GM18526 (cell line): ENCODE results near the gene NAA40.
A peak's percentile ranks its signal among the peaks of the same experiment; 100 is the strongest.

ENCODE experiments used
- POLR2A ChIP-seq: IDR thresholded peaks from 3 replicates; pipeline ENCODE4 v1.6.1; 2011; ENCODE audit not compliant: insufficient read length; ENCODE audit errors: extremely low read depth

NAA40 gene

GRCh38 chr11:63942803-63943202 lies 4.0 kb downstream of the NAA40 start:
- TF ChIP-seq POLR2A: no peak

DNA sequence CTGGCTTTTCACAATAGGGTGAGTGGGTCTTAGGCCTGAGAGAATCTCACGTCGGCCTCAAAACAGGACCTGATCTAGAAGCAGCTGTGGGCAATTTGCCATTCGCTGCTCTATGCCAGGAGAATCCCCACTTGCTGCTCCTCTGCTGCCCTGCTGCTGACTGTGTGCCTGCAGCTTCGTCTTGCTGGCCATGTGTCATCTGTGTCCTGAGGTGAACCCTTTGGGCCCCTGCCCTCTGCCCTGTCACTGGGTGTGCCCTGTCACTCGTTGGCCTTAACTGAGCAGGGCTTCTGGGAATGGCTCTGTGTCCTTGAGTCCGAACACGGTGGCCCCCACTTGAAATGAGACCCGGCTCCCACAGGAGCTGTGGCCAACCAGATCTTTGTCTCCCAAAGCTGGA lies 6.2 kb downstream of the NAA40 start:
- TF ChIP-seq POLR2A: no peak

DNA sequence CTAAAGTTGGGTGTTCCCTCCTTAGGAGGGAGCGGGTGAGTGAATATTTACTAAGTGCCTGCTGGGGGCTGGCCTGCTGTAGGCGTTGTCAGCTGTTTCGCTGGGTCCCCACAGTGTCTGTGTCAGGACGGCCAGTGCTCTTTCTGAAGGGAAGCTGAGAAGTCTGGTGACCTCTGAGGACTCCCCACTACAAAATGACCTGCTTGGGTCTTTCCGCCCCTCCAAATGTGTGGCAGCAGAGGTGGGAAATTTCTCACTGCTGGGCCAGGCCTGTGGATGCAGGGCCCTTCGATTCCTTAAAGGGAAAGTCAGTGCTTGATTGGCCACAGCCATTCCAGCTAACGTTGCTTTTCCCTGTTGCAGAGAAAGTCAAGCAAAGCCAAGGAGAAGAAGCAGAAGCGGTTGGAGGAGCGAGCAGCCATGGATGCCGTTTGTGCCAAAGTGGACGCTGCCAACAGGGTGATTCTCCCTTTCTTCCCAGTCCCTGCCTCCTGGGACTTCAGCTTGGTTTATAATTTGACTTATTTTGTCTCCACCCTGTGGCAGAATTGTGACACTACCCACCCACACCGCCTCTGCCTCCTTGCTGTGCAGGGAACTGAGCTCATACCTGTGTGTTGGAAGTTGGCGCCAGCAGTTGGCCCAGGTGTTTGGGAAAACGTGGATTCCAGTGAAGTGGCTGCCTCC lies 6.8 kb downstream of the NAA40 start:
- TF ChIP-seq POLR2A: no peak

DNA sequence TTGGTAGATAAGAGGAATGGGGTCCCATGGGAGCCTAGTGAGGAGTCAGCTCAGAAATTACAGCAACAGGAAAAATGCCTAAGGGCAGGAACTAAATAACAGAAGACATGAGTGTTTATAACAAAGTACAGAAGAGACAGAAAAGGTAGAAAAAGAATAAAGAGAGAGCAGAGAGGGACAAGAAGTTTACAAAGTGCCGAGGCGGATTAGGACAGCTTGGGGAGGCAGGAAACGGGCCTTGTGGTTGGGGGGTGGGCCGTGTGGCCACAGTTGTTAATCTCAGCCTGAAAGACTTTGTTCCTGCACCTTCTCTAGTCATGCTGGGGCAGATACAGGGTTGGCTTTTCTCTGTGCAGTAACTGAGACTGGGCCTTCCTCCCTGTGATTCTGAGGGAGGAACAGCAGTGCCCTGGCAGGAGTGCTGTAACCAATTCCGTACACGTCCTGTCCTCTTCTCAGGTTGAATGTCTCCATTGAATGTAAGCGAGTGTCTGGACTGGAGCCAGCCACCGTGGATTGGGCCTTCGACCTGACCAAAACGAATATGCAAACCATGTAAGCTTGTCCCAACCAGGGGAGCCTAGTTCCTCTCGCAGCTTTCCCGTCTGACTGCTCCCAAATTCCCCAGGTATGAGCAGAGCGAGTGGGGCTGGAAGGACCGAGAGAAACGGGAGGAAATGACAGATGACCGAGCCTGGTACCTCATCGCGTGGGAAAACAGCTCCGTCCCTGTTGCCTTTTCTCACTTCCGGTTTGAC lies 13.2 kb downstream of the NAA40 start:
- TF ChIP-seq POLR2A: no peak

DNA sequence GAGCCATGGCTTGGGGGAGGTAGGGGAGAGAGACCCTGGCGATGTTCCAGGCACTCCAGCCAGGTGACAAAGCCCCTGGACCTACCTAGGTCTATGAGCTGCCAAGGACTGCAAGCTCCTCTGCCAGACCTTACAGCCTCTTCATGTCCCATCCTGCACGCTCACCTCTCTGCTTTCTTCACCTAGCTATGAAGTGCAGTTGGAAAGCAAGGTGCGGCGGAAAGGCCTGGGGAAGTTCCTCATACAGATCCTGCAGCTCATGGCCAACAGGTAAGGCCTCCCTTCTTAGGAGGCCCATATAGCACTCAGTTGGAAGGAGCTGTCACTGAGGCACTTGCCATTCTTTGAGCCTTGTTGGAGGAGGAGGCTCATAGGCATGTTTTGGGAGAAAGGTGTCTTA lies 13.8 kb downstream of the NAA40 start:
- no peak for TF ChIP-seq POLR2A

DNA sequence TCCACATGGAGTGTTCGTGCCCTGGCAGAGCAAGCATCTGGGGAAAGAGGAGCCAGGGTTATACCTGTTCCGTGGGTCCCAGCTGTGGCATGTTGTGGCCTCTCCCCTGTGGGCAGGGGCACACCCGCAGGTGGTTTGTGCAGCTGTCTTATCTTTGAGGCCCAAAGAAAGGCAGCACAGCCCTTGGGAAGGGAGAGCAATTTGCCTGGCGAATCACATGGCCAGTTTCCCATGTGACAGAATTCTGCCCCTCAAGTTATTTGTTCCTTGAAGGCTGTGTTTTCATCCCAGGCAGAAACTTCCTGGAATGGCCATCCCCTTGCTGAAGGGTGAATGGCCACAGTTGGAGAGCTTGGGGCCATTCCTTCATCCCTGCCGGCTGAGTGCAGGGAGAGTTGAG lies 19.2 kb downstream of the NAA40 start:
- no peak for TF ChIP-seq POLR2A

DNA sequence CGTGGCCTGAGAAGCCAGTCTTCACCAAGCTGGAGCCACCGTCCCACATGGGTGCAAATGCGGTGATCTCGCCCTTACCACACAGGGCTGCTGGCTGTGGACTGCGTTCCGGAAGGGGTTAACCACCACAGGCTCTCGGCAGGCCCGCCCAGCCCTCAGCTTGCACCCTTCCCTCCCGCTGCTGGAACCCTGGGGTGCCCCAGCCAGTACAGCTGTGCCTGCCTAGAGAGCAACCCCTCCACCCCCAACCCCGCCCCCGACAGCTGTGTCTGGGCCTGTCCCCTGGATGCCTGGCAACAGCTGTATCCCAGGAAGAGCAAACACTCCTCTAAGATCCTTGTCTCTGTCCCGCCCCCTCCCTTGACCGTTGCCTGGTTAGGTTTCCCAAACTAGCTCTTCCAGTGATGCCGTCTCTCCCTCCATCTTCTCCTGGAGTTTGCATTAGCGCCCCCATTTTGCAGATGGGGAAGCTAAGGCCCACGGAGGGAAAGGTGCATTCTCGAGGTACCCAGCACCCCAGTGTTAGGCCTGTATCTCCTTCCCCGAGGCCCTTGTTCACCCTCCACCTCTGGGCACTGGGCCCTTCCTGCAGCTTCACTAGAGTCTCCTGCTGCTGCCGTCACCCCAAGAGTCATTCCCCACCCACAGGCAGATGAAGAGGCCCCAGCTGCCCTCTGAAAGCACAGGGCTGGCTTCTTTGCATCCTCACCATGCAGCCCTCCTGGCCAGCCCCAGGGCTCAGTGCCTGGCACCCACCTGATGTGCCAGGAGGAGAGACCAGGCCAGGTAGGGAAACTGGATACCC lies 23.0 kb downstream of the NAA40 start:
- TF ChIP-seq POLR2A: no peak

- no peak for TF ChIP-seq POLR2A
These were observed 27.6 kb downstream of the NAA40 start for GRCh38 chr11:63966444-63966843.

GRCh38 chr11:63969461-63969860 lies 30.7 kb downstream of the NAA40 start:
- no peak for TF ChIP-seq POLR2A

GRCh38 chr11:63970902-63971301 lies 32.1 kb downstream of the NAA40 start:
- TF ChIP-seq POLR2A: no peak

DNA sequence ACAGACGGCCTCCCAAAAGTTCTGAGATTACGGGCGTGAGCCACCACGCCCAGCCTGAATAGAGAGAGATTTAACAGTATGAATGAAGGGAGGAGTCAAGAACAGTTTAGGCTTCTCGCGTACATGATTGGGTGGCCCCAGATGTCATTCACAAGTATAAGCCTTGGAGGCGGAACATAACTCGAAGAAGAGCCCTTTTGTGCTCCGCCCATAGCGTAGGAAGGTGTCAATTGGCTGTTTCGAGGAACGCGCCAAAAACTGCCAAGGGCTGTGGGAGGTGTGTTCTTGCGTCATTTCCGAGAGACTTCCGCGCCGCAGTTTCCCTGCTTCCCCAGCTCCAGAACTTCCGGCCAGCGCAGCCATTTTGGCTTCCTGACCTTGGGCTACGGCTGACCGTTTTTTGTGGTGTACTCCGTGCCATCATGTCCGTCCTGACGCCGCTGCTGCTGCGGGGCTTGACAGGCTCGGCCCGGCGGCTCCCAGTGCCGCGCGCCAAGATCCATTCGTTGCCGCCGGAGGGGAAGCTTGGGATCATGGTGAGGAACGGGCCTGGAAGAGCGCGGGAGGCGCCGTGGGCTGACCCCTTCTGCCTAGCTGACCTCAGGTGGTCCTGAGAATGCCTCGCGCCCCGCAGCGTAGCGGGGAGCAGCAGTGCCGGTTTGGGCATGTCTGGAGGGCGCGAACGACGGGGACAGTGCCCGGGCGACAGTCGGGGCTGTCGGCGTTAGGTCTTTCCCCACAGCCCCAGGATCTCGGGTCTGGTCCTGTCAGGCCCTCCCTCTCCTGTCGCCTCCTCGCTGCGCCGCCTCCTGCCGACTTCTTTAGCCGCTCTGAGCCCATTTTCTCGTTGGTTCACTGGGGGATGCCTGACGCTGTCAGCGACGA lies 35.7 kb downstream of the NAA40 start, which contains the start of gene COX8A:
COX8A (plus strand) TSS at position 362 of the 885 bp plus-strand sequence; CDS start at position 423, 61 bp downstream.
- peak; percentile 81 for TF ChIP-seq POLR2A

DNA sequence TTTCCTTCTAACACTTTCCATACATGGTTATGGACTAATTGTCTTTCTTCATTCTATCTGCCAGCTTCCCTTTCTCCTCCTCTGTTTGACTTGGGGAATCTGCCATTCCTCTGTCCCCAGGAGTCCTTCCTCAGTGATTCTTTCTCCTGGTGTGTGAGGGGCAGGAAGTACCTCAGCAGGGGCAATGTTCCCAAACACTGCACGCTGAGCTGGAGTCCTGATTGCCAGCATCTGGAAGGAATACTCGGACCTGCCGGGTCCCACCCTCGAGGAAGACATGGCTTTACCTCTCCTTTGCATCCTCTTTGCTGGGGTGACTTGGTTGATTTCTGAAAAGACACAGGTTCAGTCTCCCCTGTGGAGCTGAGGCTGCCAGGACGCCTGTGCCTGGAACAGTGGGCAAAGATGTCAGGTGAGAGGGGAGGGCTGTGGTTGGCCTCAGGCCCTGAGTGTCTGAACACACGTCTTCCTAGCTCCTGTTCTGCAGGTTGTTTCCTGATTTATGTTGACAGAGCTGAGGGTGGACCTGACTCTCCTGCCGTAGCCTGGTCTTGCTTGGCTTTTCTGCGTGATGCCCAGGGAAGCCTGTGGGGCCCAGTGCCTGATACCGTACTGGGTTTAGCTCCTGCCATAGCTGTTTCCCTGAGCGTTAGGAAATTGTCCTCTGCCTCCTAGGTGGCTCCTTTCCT lies 39.9 kb downstream of the NAA40 start:
- TF ChIP-seq POLR2A: no peak

DNA sequence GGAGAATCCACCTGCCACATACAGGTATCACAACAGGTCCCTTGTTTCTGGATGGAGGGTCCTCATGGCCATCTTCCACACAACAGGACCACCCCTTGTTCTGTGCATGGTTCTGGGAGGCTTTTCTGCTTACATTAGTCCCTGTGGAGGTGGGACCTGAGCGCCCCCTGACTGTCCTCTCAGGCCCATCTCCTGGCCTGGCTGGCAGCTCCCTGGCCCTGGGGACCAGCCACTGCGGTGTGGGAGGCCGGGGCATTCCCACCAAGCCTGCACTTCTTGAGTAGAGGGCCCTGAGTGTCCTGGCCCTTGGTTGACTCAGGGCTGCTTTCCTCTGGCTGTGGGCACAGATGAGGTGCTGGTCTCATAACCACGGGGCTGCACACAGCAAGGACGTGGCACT lies 40.6 kb downstream of the NAA40 start:
- no peak for TF ChIP-seq POLR2A

- no peak for TF ChIP-seq POLR2A
These were observed 47.0 kb downstream of the NAA40 start for GRCh38 chr11:63985812-63986155.
